SK-N-SH (cell line): ENCODE data around the gene AFG3L2. TPM values are rescaled to one million over a fixed set of nuclear protein-coding genes. Genes with fewer than 3 reads are reported as not detected.

Experiments used
- CTCF ChIA-PET: fragments of 300-600, 350-600 bp; formaldehyde crosslinking; extraction: SDS; loops from one replicate; lab custom pipeline; 2021; lab: Yijun Ruan, JAX
- POLR2A ChIA-PET: fragments of 350-600 bp; sonication (Branson Sonifier 250); formaldehyde crosslinking; extraction: SDS; loops from one replicate; lab custom pipeline; 2020; ENCODE audit warnings: antibody characterized with exemption, inconsistent platforms; lab: Yijun Ruan, JAX
- DNase-seq: peaks from one replicate; pipeline ENCODE4 v3.0.0; 2012
- H2AFZ ChIP-seq: fragments of 200-600 bp; sonication (generic); 2 replicates; pipeline ENCODE4 v1.8.1; 2016; ENCODE audit warnings: antibody characterized with exemption, mild to moderate bottlenecking, low read depth
- H3F3A ChIP-seq: fragments of 200-600 bp; sonication (generic); replicated peaks from 2 replicates; pipeline ENCODE3; 2016; ENCODE audit warnings: antibody characterized with exemption, mild to moderate bottlenecking; ENCODE audit not compliant: insufficient read depth
- H3K27ac ChIP-seq, 2 experiments: fragments of 200-500 bp in 1 of 2; fragments of 200-600 bp in 1 of 2; sonication (Bioruptor generic) in 1 of 2; sonication (generic), shearing (Covaris generic) in 1 of 2; 2 replicates each; pipeline versions ENCODE4 v1.5.1 to v1.6.1; 2014 to 2016; ENCODE audit warnings: low read depth in 2 of 2, inconsistent platforms in 1 of 2, low read length in 1 of 2, mild to moderate bottlenecking in 1 of 2, mixed read lengths in 1 of 2
- H3K27me3 ChIP-seq: fragments of 200-600 bp; sonication (generic), shearing (Covaris generic); 2 replicates; pipeline ENCODE4 v1.6.1; 2016; ENCODE audit warnings: mixed run types; ENCODE audit not compliant: insufficient read depth
- H3K36me3 ChIP-seq, 2 experiments: fragments of 200-500 bp in 1 of 2; fragments of 200-600 bp in 1 of 2; sonication (Bioruptor generic) in 1 of 2; sonication (generic) in 1 of 2; replicated peaks in 1 of 2; 2 replicates each; pipeline versions ENCODE3 to v1.5.1; 2014 to 2016; ENCODE audit warnings: low read length in 1 of 2, mild to moderate bottlenecking in 1 of 2; ENCODE audit not compliant: insufficient read depth in 2 of 2, control insufficient read depth in 1 of 2
- H3K4me1 ChIP-seq, 2 experiments: fragments of 200-500 bp in 1 of 2; fragments of 200-600 bp in 1 of 2; sonication (Bioruptor generic) in 1 of 2; sonication (generic), shearing (Covaris generic) in 1 of 2; 2 replicates each; pipeline versions ENCODE4 v1.5.1 to v1.6.1; 2014 to 2016; ENCODE audit warnings: low read depth in 1 of 2, low read length in 1 of 2, mixed run types in 1 of 2; ENCODE audit not compliant: insufficient read depth in 2 of 2, control insufficient read depth in 1 of 2
- H3K4me2 ChIP-seq: fragments of 200-600 bp; sonication (generic), shearing (Covaris generic); 2 replicates; pipeline ENCODE4 v1.6.1; 2017; ENCODE audit warnings: mixed run types
- H3K4me3 ChIP-seq, 2 experiments: fragments of 200-500 bp in 1 of 2; fragments of 200-600 bp in 1 of 2; sonication (Bioruptor generic) in 1 of 2; sonication (generic), shearing (Covaris generic) in 1 of 2; 2 replicates each; pipeline versions ENCODE4 v1.5.1 to v1.8.1; 2014 to 2016; ENCODE audit warnings: low read depth in 2 of 2, inconsistent platforms in 1 of 2, low read length in 1 of 2, mild to moderate bottlenecking in 1 of 2, mixed read lengths in 1 of 2, moderate library complexity in 1 of 2
- H3K79me2 ChIP-seq: fragments of 200-600 bp; sonication (generic); 2 replicates; pipeline ENCODE4 v1.8.1; 2017; ENCODE audit warnings: mild to moderate bottlenecking; ENCODE audit not compliant: insufficient read depth
- H3K9ac ChIP-seq: fragments of 200-600 bp; sonication (generic); 2 replicates; pipeline ENCODE4 v1.6.1; 2017; ENCODE audit warnings: mixed run types
- H3K9me2 ChIP-seq: fragments of 200-600 bp; sonication (generic); 2 replicates; pipeline ENCODE4 v1.6.1; 2017; ENCODE audit warnings: mixed run types
- H3K9me3 ChIP-seq: fragments of 200-600 bp; sonication (generic); 2 replicates; pipeline ENCODE4 v1.6.1; 2017; ENCODE audit warnings: mixed run types, mild to moderate bottlenecking, moderate library complexity
- H4K20me1 ChIP-seq: fragments of 200-600 bp; sonication (generic); 2 replicates; pipeline ENCODE4 v1.6.1; 2017; ENCODE audit warnings: mild to moderate bottlenecking, mixed run types; ENCODE audit not compliant: insufficient read depth
- CHD2 ChIP-seq: fragments of 150-350 bp; IDR thresholded peaks from 2 replicates; pipeline ENCODE4 v1.6.1; 2018; ENCODE audit warnings: low read length; ENCODE audit not compliant: partially characterized antibody
- ELF1 ChIP-seq: IDR thresholded peaks from 2 replicates; pipeline ENCODE4 v1.4.0; 2012
- FOXJ3 ChIP-seq: sonication (generic); formaldehyde crosslinking; IDR thresholded peaks from 2 replicates; pipeline ENCODE4 v1.5.1; 2020; ENCODE audit warnings: mild to moderate bottlenecking, missing genetic modification reagents
- GABPA ChIP-seq: IDR thresholded peaks from 2 replicates; pipeline ENCODE4 v1.4.0; 2012; ENCODE audit warnings: low read depth, mild to moderate bottlenecking
- GATA2 ChIP-seq: sonication (generic); formaldehyde crosslinking; IDR thresholded peaks from 2 replicates; pipeline ENCODE4 v1.5.0; 2020; ENCODE audit warnings: mild to moderate bottlenecking, missing genetic modification reagents
- JUND ChIP-seq: IDR thresholded peaks from 2 replicates; pipeline ENCODE4 v1.4.0; 2012
- MAX ChIP-seq: IDR thresholded peaks from 2 replicates; pipeline ENCODE4 v1.4.0; 2012; ENCODE audit warnings: low read depth
- NRF1 ChIP-seq: IDR thresholded peaks from 2 replicates; pipeline ENCODE4 v1.6.1; 2012; ENCODE audit warnings: low read depth, mild to moderate bottlenecking, low read length
- PBX3 ChIP-seq: IDR thresholded peaks from 2 replicates; pipeline ENCODE4; 2012
- POLR2AphosphoS5 ChIP-seq: IDR thresholded peaks from 2 replicates; pipeline ENCODE4 v1.6.1; 2012; ENCODE audit warnings: low read depth, low read length
- RCOR1 ChIP-seq: fragments of 150-350 bp; IDR thresholded peaks from 2 replicates; pipeline ENCODE4 v1.6.1; 2017; ENCODE audit warnings: antibody characterized with exemption, low read length
- RFX5 ChIP-seq: IDR thresholded peaks from 2 replicates; pipeline ENCODE4 v1.6.1; 2012; ENCODE audit warnings: mild to moderate bottlenecking, improper control_type of control experiment, low read length
- SIN3A ChIP-seq: IDR thresholded peaks from 2 replicates; pipeline ENCODE4 v1.6.1; 2012; ENCODE audit warnings: low read depth, mild to moderate bottlenecking, low read length, moderate library complexity, borderline replicate concordance
- SMC3 ChIP-seq: IDR thresholded peaks from 2 replicates; pipeline ENCODE4 v1.6.1; 2012; ENCODE audit warnings: low read depth, low read length, improper control_type of control experiment
- TAF1 ChIP-seq: IDR thresholded peaks from 2 replicates; pipeline ENCODE4 v1.6.1; 2012; ENCODE audit warnings: low read depth, mild to moderate bottlenecking, low read length, moderate library complexity, borderline replicate concordance
- TEAD4 ChIP-seq: IDR thresholded peaks from 2 replicates; pipeline ENCODE4 v1.4.0; 2012; ENCODE audit warnings: mild to moderate bottlenecking, borderline replicate concordance; ENCODE audit not compliant: insufficient read depth
- USF1 ChIP-seq: IDR thresholded peaks from 2 replicates; pipeline ENCODE4 v1.4.0; 2012; ENCODE audit warnings: low read depth, borderline replicate concordance
- USF2 ChIP-seq: fragments of 150-350 bp; IDR thresholded peaks from 2 replicates; pipeline ENCODE4 v1.6.1; 2017; ENCODE audit warnings: antibody characterized with exemption, low read length, low read depth, borderline replicate concordance
- YY1 ChIP-seq: IDR thresholded peaks from 2 replicates; pipeline ENCODE4 v1.4.0; 2012; ENCODE audit warnings: low read depth, mild to moderate bottlenecking
- WGBS: methylation state at CpG from one replicate; pipeline ENCODE4 v1.1.6; 2017; ENCODE audit warnings: low lambda C conversion rate; 5-methylcytosine and 5-hydroxymethylcytosine counted together
- polyA plus RNA-seq, 3 experiments: library from polyadenylated mRNA; depleted of rRNA; stranded (reverse); fragments of >200 nt; gene quantifications; 2 replicates each; pipeline ENCODE4 v1.2.3, GENCODE V29; 2012
- TF ChIP-seq, protein P1 (sequence below): fragments of 200-600 bp; sonication (generic); IDR thresholded peaks from 2 replicates; pipeline ENCODE4 v1.6.1; 2017; ENCODE audit warnings: antibody characterized with exemption, mild to moderate bottlenecking, moderate library complexity

The AFG3L2 gene
- polyA plus RNA-seq, 1 of the 3 experiments (the other 2 are of a cell fraction), result 26.0 TPM

- Histone ChIP-seq H3K9me2 (no peaks in the 10 kb centered on the region), H3K27ac (no peak overlapping the region), H3F3A (peaks cover 4% of the 10 kb centered on the region), H3K4me2 (no peak overlapping the region), H3K4me1 (no peaks in the 10 kb centered on the region), H2AFZ (no peak overlapping the region), H3K36me3 (peaks cover 50 to 58% of the 10 kb centered on the region in 2 experiments), H3K9ac (no peak overlapping the region), H3K4me3 (no peak overlapping the region), H3K9me3 (no peaks in the 10 kb centered on the region), H3K27me3 (no peaks in the 10 kb centered on the region), H3K79me2 (no peaks in the 10 kb centered on the region), H4K20me1 (no peaks in the 10 kb centered on the region)
- no peak for DNase-seq
- ChIA-PET POLR2A (no interaction called here), CTCF (interaction anchor here (0.8 to 4.7 kb wide), 3 partner anchors 13 to 331 kb away, joined by 3 to 18 read pairs (median 3); no protein-coding TSS in a partner anchor)
- WGBS, result 95% methylated on average over 5 of the region's 5 CpGs
- TF ChIP-seq TAF1 (no peak), GATA2 (no peak), POLR2AphosphoS5 (no peak), JUND (no peak), USF2 (no peak), RFX5 (no peak), PBX3 (no peak), NRF1 (no peak), SIN3A (no peak), USF1 (no peak), TEAD4 (no peak), FOXJ3 (CRISPR knock-in tag) (no peak), YY1 (no peak), SMC3 (no peak), RCOR1 (no peak), CHD2 (no peak), GABPA (no peak), MAX (no peak), ELF1 (no peak)
- TF ChIP-seq, protein P1, sequence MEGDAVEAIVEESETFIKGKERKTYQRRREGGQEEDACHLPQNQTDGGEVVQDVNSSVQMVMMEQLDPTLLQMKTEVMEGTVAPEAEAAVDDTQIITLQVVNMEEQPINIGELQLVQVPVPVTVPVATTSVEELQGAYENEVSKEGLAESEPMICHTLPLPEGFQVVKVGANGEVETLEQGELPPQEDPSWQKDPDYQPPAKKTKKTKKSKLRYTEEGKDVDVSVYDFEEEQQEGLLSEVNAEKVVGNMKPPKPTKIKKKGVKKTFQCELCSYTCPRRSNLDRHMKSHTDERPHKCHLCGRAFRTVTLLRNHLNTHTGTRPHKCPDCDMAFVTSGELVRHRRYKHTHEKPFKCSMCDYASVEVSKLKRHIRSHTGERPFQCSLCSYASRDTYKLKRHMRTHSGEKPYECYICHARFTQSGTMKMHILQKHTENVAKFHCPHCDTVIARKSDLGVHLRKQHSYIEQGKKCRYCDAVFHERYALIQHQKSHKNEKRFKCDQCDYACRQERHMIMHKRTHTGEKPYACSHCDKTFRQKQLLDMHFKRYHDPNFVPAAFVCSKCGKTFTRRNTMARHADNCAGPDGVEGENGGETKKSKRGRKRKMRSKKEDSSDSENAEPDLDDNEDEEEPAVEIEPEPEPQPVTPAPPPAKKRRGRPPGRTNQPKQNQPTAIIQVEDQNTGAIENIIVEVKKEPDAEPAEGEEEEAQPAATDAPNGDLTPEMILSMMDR, result no peak
Measured at GRCh38 chr18:12340945-12341660, 35.9 kb downstream of the AFG3L2 start.
